Activated CD4-positive, alpha-beta T cell treated with anti-CD3 and anti-CD28 coated beads for 36 hours (primary cell): Measurements from ENCODE around the gene SYPL1. TPM values are rescaled to one million over a fixed set of nuclear protein-coding genes. Genes with fewer than 3 reads are reported as not detected.

Source experiments
- ATAC-seq: fragments of 200-7000 bp; cut with Tn5 transposase; one replicate; pipeline ENCODE4 v1.10.0; 2021; ENCODE audit warnings: mild to moderate bottlenecking, moderate library complexity
- CTCF ChIA-PET: fragments of 350-600 bp; sonication (Branson Sonifier 250); formaldehyde crosslinking; loops from one replicate; lab custom pipeline; 2021; ENCODE audit warnings: antibody characterized with exemption; lab: Charles Lee
- POLR2A ChIA-PET: fragments of 350-600 bp; sonication (Branson Sonifier 250); formaldehyde crosslinking; loops from one replicate; lab custom pipeline; 2021; ENCODE audit warnings: antibody characterized with exemption, inconsistent platforms; lab: Charles Lee
- DNase-seq: peaks from one replicate; pipeline ENCODE4 v3.0.0-alpha.2; 2020
- H3K27ac Mint-ChIP-seq: one replicate; pipeline ENCODE4 v1.8.0; 2021; ENCODE audit warnings: mixed read lengths
- H3K27me3 Mint-ChIP-seq: one replicate; pipeline ENCODE4 v1.8.0; 2021; ENCODE audit warnings: mixed read lengths
- H3K36me3 Mint-ChIP-seq: one replicate; pipeline ENCODE4 v1.8.0; 2021; ENCODE audit warnings: low read depth, mixed read lengths
- H3K4me1 Mint-ChIP-seq: one replicate; pipeline ENCODE4 v1.8.0; 2021; ENCODE audit warnings: mixed read lengths
- H3K4me3 Mint-ChIP-seq: one replicate; pipeline ENCODE4 v1.8.0; 2021; ENCODE audit warnings: mild to moderate bottlenecking, moderate library complexity, mixed read lengths
- H3K9me3 Mint-ChIP-seq: one replicate; pipeline ENCODE4 v1.8.0; 2021; ENCODE audit warnings: low read depth, mixed read lengths
- intact Hi-C, 2 experiments: fragments of 100-400 bp; cut with DNase I in 1 of 2; cut with micrococcal nuclease in 1 of 2; formaldehyde crosslinking; loops; one replicate each; pipeline versions ENCODE4 v1.14.2 to v1.15.1; 2022 to 2024; cut with DNase I, micrococcal nuclease
- total RNA-seq, 2 experiments: library from RNA; stranded (reverse); gene quantifications; one replicate each; pipeline ENCODE4 v1.2.3, GENCODE V29; 2021

The SYPL1 gene
- total RNA-seq, 2 experiments from 2014 or later: 23.7 to 28.8 TPM

DNA sequence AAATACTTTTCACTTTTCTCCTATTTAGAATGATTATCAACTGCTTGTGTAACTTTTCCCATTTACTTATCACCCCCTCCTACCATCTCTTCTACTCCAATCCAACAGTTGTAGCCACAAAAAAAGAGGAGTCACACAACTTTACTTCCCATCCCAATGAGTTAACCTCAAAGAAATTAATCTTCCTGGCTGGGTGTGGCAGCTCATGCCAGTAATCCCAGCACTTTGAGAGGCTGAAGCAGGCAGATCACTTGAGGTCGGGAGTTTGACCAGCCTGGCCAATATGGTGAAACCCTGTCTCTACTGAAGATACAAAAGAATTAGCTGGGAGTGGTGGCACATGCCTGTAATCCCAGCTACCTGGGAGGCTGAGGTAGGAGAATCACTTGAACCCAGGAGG is 19.9 kb downstream of the SYPL1 start:
- Mint-ChIP-seq H3K36me3 (peaks cover 19% of the 10 kb centered on the region), H3K27me3 (no peaks in the 10 kb centered on the region), H3K27ac (no peak overlapping the region), H3K4me1 (no peaks in the 10 kb centered on the region), H3K4me3 (no peak overlapping the region), H3K9me3 (no peaks in the 10 kb centered on the region)
- POLR2A ChIA-PET: no interaction called here
- CTCF ChIA-PET: interaction anchor here (0.9 to 3.1 kb wide), 5 partner anchors 11 to 62 kb away, joined by 3 to 10 read pairs (median 4); partner anchors contain the start of gene SYPL1
- intact Hi-C loops: no loop called here
- ATAC-seq: no peak
- DNase-seq: no peak

- ChIA-PET POLR2A (no interaction called here), CTCF (interaction anchor here (0.8 to 1.4 kb wide), 4 partner anchors 9 to 64 kb away, joined by 3 to 5 read pairs (median 4); no protein-coding TSS in a partner anchor)
- ATAC-seq (no peak), DNase-seq (no peak)
- Mint-ChIP-seq H3K27ac (no peak overlapping the region), H3K4me3 (no peak overlapping the region), H3K4me1 (peaks cover 8% of the 10 kb centered on the region), H3K27me3 (no peaks in the 10 kb centered on the region), H3K9me3 (no peaks in the 10 kb centered on the region), H3K36me3 (peaks cover 20% of the 10 kb centered on the region)
- intact Hi-C loops: no loop called here
Measured at GRCh38 chr7:106089647-106090046, 22.5 kb downstream of the SYPL1 start.

DNA sequence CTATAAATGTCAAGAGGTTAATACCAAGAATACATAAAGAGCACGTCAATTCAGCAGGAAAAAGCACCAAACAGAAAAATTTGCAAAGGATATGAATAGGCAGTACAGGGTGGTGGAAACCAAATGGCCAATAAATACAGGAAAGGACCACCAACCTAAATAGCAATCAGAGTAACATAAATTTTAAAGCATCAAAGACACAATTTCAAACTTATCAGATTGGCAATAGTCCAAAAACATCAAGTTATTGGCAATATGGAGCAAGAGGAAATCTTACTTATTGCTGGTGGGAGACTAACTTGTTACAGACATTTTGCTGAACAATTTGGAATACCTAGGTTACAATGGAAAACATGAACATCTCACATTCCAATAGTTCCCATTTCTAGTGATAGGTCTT is 24.1 kb downstream of the SYPL1 start:
- H3K9me3 Mint-ChIP-seq: no peaks in the 10 kb centered on the region
- no peak for ATAC-seq
- ChIA-PET CTCF (no interaction called here), POLR2A (no interaction called here)
- peaks cover 15% of the 10 kb centered on the region for H3K4me1 Mint-ChIP-seq
- no peak overlapping the region for H3K27ac Mint-ChIP-seq
- H3K27me3 Mint-ChIP-seq: no peaks in the 10 kb centered on the region
- H3K36me3 Mint-ChIP-seq: peaks cover 17% of the 10 kb centered on the region
- DNase-seq: no peak
- intact Hi-C loops: no loop called here
- no peak overlapping the region for H3K4me3 Mint-ChIP-seq

- peaks cover 15% of the 10 kb centered on the region for H3K4me1 Mint-ChIP-seq
- DNase-seq (peak; percentile 35), ATAC-seq (peak; percentile 75)
- H3K36me3 Mint-ChIP-seq: peaks cover 12% of the 10 kb centered on the region
- H3K27ac Mint-ChIP-seq: no peak overlapping the region
- H3K9me3 Mint-ChIP-seq: no peaks in the 10 kb centered on the region
- intact Hi-C loops: no loop called here
- ChIA-PET CTCF (interaction anchor here (0.5 to 1.3 kb wide), 6 partner anchors 8 to 1064 kb away, joined by 3 to 5 read pairs (median 3); no protein-coding TSS in a partner anchor), POLR2A (interaction anchor here (0.6 kb wide), 1 partner anchor 50 kb away, joined by 4 read pairs; no protein-coding TSS in a partner anchor)
- no peak overlapping the region for H3K4me3 Mint-ChIP-seq
- no peaks in the 10 kb centered on the region for H3K27me3 Mint-ChIP-seq
Measured at GRCh38 chr7:106086062-106086461, 26.1 kb downstream of the SYPL1 start.

DNA sequence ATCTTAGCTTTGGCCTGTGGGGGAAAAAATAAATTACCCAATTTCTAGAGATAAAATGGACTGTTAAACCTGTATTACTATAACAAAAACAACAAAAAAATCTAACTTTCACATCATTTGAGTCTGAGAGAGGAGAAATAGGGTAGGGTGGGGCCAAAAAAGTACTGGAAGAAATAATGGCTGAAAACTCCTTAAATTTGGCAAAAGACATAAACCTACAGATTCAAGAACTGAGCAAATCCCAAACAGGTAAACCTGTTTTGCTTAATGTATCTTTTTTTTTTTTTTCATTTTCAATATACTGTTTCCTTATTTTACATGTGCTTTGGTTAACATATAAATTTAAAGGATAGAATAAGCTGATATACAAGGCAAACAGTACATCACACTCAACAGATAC is 27.1 kb downstream of the SYPL1 start:
- ATAC-seq (no peak), DNase-seq (no peak)
- peaks cover 15% of the 10 kb centered on the region for H3K4me1 Mint-ChIP-seq
- ChIA-PET CTCF (interaction anchor here (0.6 to 1.6 kb wide), 6 partner anchors 14 to 1056 kb away, joined by 3 to 4 read pairs (median 3); no protein-coding TSS in a partner anchor), POLR2A (interaction anchor here (0.7 kb wide), 1 partner anchor 102 kb away, joined by 3 read pairs; no protein-coding TSS in a partner anchor)
- no peaks in the 10 kb centered on the region for H3K27me3 Mint-ChIP-seq
- H3K36me3 Mint-ChIP-seq: peaks cover 12% of the 10 kb centered on the region
- intact Hi-C loops: no loop called here
- no peak overlapping the region for H3K4me3 Mint-ChIP-seq
- no peaks in the 10 kb centered on the region for H3K9me3 Mint-ChIP-seq
- no peak overlapping the region for H3K27ac Mint-ChIP-seq

DNA sequence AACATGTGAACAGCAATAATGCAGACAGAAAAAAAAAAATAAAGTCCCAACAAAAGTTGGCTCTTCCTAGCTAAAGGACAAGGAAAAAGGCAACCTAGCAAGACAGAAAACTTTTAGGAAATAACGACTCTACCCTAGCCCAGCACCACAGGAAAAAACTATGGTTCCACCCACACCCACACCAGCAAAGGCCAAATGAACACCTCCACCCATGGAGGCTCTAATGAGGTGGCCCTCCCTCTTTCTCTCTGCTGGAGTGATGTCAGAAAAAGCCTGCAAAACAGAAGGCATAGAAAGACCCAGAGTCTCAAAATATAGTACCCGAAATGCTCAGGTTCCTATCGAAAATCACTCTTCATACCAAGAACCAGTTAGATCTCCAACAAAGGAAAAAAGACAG is 28.4 kb downstream of the SYPL1 start:
- ATAC-seq (no peak), DNase-seq (no peak)
- ChIA-PET CTCF (interaction anchor here (0.9 to 1.3 kb wide), 2 partner anchors 41 to 70 kb away, joined by 4 to 5 read pairs; no protein-coding TSS in a partner anchor), POLR2A (interaction anchor here (0.6 kb wide), 1 partner anchor 43 kb away, joined by 3 read pairs; no protein-coding TSS in a partner anchor)
- no peaks in the 10 kb centered on the region for H3K9me3 Mint-ChIP-seq
- H3K27me3 Mint-ChIP-seq: no peaks in the 10 kb centered on the region
- no peak overlapping the region for H3K4me3 Mint-ChIP-seq
- peaks cover 15% of the 10 kb centered on the region for H3K4me1 Mint-ChIP-seq
- H3K36me3 Mint-ChIP-seq: peaks cover 7% of the 10 kb centered on the region
- intact Hi-C loops: no loop called here
- H3K27ac Mint-ChIP-seq: no peak overlapping the region

DNA sequence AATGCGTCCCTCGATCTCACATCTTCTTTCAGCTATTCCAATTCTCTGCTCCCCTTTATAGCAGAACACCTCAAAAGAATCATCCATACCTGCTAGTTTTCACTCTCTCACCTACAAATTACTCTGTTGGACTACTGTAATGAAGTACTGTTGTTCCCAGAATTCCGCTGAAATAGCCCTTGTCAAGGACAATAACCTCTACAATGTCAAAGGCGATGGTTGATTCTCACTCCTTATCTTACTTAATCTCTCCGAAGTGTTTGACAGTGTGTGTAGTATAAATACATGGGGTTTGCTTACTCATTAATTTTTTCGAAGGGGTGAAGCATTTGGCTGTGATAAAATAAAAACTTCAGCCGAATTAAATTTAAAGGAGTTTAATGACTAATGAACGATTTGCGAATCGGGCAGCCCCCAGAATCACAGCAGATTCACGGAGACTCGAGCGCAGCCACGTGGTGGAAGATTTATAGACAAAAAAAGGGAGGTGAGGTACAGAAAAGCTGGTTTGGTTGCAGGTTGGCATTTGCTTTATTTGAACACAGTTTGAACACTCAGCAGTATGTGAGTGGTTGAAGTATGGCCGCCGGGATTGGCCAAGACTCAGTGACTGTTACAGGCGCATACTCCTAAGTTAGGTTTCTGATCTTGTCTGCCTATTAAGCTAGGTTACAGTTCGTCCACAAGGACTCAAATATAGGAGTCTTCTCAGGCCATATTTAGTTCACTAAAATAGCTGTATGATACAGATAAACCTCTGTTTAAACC is 29.8 kb downstream of the SYPL1 start:
- H3K27ac Mint-ChIP-seq: no peak overlapping the region
- POLR2A ChIA-PET: no interaction called here
- CTCF ChIA-PET: interaction anchor here (0.6 to 1.6 kb wide), 6 partner anchors 10 to 85 kb away, joined by 3 to 7 read pairs (median 4); no protein-coding TSS in a partner anchor
- intact Hi-C loops: no loop called here
- peaks cover 17% of the 10 kb centered on the region for H3K4me1 Mint-ChIP-seq
- ATAC-seq: no peak
- DNase-seq: no peak
- H3K27me3 Mint-ChIP-seq: no peaks in the 10 kb centered on the region
- H3K4me3 Mint-ChIP-seq: no peak overlapping the region
- peaks cover 1% of the 10 kb centered on the region for H3K36me3 Mint-ChIP-seq
- no peaks in the 10 kb centered on the region for H3K9me3 Mint-ChIP-seq

DNA sequence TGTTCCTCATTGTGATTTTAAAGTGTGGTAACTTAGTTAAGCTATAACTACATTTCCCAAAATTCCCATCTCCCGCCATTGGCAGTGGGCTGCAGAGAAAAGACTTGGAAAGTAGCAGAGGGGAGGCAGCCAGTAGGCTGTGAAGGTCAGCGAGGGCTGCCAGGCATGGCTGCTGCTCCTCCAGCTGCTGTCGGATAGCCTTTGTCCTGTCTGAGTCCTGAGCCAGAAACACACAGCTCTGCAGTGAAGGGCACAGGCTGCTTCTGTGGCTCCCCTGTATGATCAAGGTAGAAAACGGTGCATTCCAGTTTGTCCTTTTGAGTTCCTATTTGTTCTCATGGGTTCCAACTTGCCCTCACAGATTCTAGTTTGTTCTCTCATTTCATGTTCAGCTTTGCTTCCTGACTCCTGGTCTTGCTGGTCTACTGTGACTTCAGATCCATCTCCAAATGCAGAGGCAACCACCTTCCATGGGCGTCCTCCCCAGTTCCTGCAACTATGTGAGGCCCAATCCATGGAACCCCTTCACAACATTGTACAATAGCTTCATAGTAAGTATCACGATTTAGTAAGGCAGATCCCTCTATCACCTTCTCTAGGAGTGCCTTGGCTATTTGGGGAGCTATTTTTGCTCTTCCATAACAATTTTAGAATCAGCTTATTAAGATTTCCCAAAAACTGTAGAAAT is 31.7 kb downstream of the SYPL1 start:
- DNase-seq (no peak), ATAC-seq (no peak)
- Mint-ChIP-seq H3K4me1 (peaks cover 10% of the 10 kb centered on the region), H3K36me3 (no peaks in the 10 kb centered on the region), H3K27ac (no peak overlapping the region), H3K9me3 (no peaks in the 10 kb centered on the region), H3K27me3 (no peaks in the 10 kb centered on the region), H3K4me3 (no peak overlapping the region)
- POLR2A ChIA-PET: interaction anchor here (1.1 kb wide), 1 partner anchor 9 kb away, joined by 4 read pairs; no protein-coding TSS in a partner anchor
- intact Hi-C loops: no loop called here
- CTCF ChIA-PET: interaction anchor here (0.6 to 1.6 kb wide), 9 partner anchors 9 to 87 kb away, joined by 3 to 8 read pairs (median 4); no protein-coding TSS in a partner anchor

GRCh38 chr7:106076537-106076936 is 35.6 kb downstream of the SYPL1 start:
- ChIA-PET CTCF (interaction anchor here (0.9 to 1.4 kb wide), 3 partner anchors 11 to 27 kb away, joined by 3 to 5 read pairs (median 3); no protein-coding TSS in a partner anchor), POLR2A (no interaction called here)
- ATAC-seq (no peak), DNase-seq (no peak)
- no peaks in the 10 kb centered on the region for H3K9me3 Mint-ChIP-seq
- H3K4me1 Mint-ChIP-seq: peaks cover 22% of the 10 kb centered on the region
- H3K27ac Mint-ChIP-seq: no peak overlapping the region
- H3K27me3 Mint-ChIP-seq: no peaks in the 10 kb centered on the region
- no peaks in the 10 kb centered on the region for H3K36me3 Mint-ChIP-seq
- no peak overlapping the region for H3K4me3 Mint-ChIP-seq
- intact Hi-C loops: no loop called here

DNA sequence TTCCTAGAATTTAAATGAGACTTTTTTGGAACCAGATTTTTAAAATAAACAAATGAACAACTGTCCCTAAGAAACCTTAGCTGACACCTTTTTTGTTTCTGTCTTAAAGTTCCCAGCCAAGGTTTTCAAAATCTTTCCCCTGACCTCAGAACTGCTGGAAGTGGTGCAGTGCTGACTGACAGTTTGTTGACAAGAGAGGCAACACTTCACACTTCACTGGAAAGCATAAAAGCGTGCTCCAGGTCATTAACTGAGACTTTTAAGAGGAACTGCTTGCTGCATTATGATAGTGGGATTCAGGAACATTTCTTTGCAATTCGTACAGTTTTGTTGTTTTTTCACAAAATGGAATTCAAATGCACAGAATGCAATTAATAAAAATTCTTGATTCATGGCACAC is 36.2 kb downstream of the SYPL1 start:
- Mint-ChIP-seq H3K4me1 (peaks cover 28% of the 10 kb centered on the region), H3K4me3 (no peak overlapping the region), H3K27me3 (no peaks in the 10 kb centered on the region), H3K27ac (no peak overlapping the region), H3K9me3 (no peaks in the 10 kb centered on the region), H3K36me3 (no peaks in the 10 kb centered on the region)
- intact Hi-C loops: no loop called here
- no peak for ATAC-seq
- POLR2A ChIA-PET: no interaction called here
- CTCF ChIA-PET: no interaction called here
- DNase-seq: no peak

DNA sequence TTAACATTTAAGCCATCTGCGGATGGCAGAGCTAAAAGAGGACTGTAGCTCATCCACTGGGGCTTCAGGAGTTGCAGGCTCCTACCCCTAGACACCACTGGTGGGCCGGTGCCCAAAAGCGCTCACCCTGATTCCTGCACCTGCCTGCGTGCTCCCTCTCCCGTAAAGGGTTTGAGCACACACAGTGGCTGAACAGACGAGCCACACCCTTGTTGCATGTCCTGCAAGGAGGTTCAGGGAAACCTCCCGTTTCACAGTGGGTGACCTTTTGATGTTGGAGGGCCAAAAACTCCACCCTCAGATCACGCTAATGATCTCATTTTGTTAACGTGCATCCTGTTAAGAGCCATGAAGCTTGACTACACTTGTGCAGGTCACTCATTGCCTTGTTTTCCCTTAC is 37.9 kb downstream of the SYPL1 start:
- POLR2A ChIA-PET: interaction anchor here (0.9 kb wide), 1 partner anchor 38 kb away, joined by 3 read pairs; the partner anchor contains the start of gene SYPL1
- H3K4me3 Mint-ChIP-seq: no peak overlapping the region
- H3K27ac Mint-ChIP-seq: no peak overlapping the region
- no peaks in the 10 kb centered on the region for H3K36me3 Mint-ChIP-seq
- DNase-seq: no peak
- ATAC-seq: no peak
- peaks cover 38% of the 10 kb centered on the region for H3K4me1 Mint-ChIP-seq
- intact Hi-C loops: loop anchor here in 1 of 2 experiments (5.0 kb wide), 1 partner anchor 353 kb away; no protein-coding TSS in a partner anchor
- H3K27me3 Mint-ChIP-seq: no peaks in the 10 kb centered on the region
- CTCF ChIA-PET: interaction anchor here (1.2 kb wide), 1 partner anchor 79 kb away, joined by 3 read pairs; no protein-coding TSS in a partner anchor
- H3K9me3 Mint-ChIP-seq: no peaks in the 10 kb centered on the region
